ENCODE measurements around the gene AP2A2.
"Not testable (repeated sequence)": the region's sequence is repeated elsewhere in the genome, so short reads cannot be mapped to it uniquely, and the experiment has no call there.

The AP2A2 gene

DNA sequence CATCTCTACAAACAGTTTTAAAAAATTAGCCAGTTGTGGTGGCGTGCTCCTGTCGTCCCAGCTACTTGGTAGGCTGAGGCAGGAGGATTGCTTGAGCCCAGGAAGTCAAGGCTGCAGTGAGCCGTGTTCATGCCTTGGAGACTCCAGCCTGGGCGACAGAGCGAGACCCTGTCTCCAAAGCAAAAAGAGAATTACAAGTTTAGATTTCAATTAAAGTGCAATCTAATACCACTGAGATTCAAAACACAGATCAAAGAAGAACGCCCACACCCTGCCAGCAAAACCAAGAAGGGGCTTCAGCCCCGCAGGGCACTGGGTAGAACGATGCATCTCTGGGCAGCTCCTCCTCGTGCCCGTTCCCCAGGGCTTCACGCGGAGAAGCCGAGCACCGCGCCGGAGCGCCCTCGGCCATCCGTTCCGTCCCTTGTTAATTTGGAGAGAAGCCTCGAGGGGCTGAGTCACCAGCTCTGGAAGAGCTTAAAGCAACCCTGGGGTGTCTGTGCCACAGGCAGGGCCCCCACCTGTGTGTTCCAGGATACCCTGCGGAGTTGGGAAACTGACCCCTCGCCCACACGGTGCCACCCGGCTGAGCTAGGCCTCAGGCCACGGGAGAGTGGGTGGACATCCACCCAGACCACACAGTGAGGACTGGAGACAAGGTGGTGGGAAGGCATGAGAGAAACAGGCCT lies 47.0 kb downstream of the AP2A2 start:
- no peak overlapping the region for H2BK12ac ChIP-seq (ENCODE audit: low read length)
- H3K79me1 ChIP-seq (ENCODE audit: low read depth, low read length): peaks cover 7% of the 10 kb centered on the region
- H2BK5ac ChIP-seq (ENCODE audit: low read length): no peak overlapping the region
- no peak overlapping the region for H2AK5ac ChIP-seq (ENCODE audit: low read depth, low read length)
- no peak for DNase-seq (ENCODE audit: low spot score)
- H3K18ac ChIP-seq (ENCODE audit: low read length): no peak overlapping the region
- H3K4me1 ChIP-seq (ENCODE audit: control insufficient read depth in 2 of 2, insufficient read depth in 1 of 2, low read depth in 1 of 2, low read length in 2 of 2): peaks cover 0 to 3% of the 10 kb centered on the region in 2 donors
- no peak overlapping the region for H2BK15ac ChIP-seq (ENCODE audit: low read length)
- H3K36me3 ChIP-seq (replicated peaks in 1 of 2; ENCODE audit: control insufficient read depth in 2 of 2, insufficient read depth in 2 of 2, low read length in 2 of 2): peaks cover 46 to 79% of the 10 kb centered on the region in 2 donors
- no peaks in the 10 kb centered on the region for H3K9me3 ChIP-seq (replicated peaks in 1 of 2; ENCODE audit: control insufficient read depth in 2 of 2, insufficient read depth in 1 of 2, low read depth in 1 of 2, low read length in 2 of 2)
- no peak overlapping the region for H2BK120ac ChIP-seq (ENCODE audit: low read depth, low read length)
- no peak overlapping the region for H3K9ac ChIP-seq (ENCODE audit: low read depth, low read length, poor library complexity)
- H3K4me3 ChIP-seq (ENCODE audit: low read length in 2 of 2): peak overlapping the region in 1 of 2 donors; percentile 28
- no peak overlapping the region for H3K27ac ChIP-seq (replicated peaks; ENCODE audit: low read length)
- no peak overlapping the region for H3K14ac ChIP-seq (ENCODE audit: low read length)
- H3K27me3 ChIP-seq (ENCODE audit: control insufficient read depth in 3 of 3, insufficient read depth in 3 of 3, low read depth in 1 of 3, low read length in 3 of 3): no peaks in the 10 kb centered on the region
- no peak overlapping the region for H3K4me2 ChIP-seq (ENCODE audit: insufficient read depth, low read length, poor library complexity, severe bottlenecking)
- no peak overlapping the region for H3K4ac ChIP-seq (ENCODE audit: low read length)
- H4K91ac ChIP-seq (ENCODE audit: low read depth, low read length, poor library complexity): no peak overlapping the region
- H4K8ac ChIP-seq (ENCODE audit: low read depth, low read length): no peak overlapping the region
- WGBS, 2 donors (ENCODE audit: extremely low coverage in 2 of 2, insufficient read length in 2 of 2, insufficient replicate concordance in 1 of 2): no CpG with 5 or more reads among the region's 26 CpGs
- no peak overlapping the region for H2AFZ ChIP-seq (ENCODE audit: low read length)
- H3K23ac ChIP-seq (ENCODE audit: low read depth, low read length, poor library complexity): no peak overlapping the region

DNA sequence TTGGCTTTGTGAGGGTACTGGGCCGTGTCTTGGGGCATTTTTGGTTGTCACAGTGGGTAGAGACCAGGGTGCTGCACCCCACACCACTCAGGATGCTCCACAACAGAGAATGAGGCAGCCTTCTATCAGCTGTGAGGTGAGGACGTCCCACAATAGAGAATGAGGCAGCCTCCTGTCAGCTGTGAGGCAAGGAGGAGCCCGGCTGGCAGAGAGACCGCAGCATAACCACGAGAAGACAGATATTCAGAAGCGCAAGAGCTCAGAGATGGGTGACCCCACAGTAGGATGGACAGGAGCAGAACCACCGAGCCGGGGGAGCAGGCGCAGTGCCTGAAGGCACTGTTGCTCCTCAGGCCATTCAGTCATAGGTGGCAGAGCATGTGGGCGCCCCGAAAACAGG lies 47.6 kb downstream of the AP2A2 start:
- Histone ChIP-seq H3K4ac (ENCODE audit: low read length) (no peak overlapping the region), H3K23ac (ENCODE audit: low read depth, low read length, poor library complexity) (no peak overlapping the region), H3K4me1 (ENCODE audit: control insufficient read depth in 2 of 2, insufficient read depth in 1 of 2, low read depth in 1 of 2, low read length in 2 of 2) (peaks cover 0 to 3% of the 10 kb centered on the region in 2 donors), H4K8ac (ENCODE audit: low read depth, low read length) (no peak overlapping the region), H3K4me2 (ENCODE audit: insufficient read depth, low read length, poor library complexity, severe bottlenecking) (no peak overlapping the region), H3K4me3 (ENCODE audit: low read length in 2 of 2) (no peak overlapping the region), H3K18ac (ENCODE audit: low read length) (no peak overlapping the region), H3K9me3 (replicated peaks in 1 of 2; ENCODE audit: control insufficient read depth in 2 of 2, insufficient read depth in 1 of 2, low read depth in 1 of 2, low read length in 2 of 2) (no peaks in the 10 kb centered on the region), H2AK5ac (ENCODE audit: low read depth, low read length) (no peak overlapping the region), H3K9ac (ENCODE audit: low read depth, low read length, poor library complexity) (no peak overlapping the region), H3K14ac (ENCODE audit: low read length) (no peak overlapping the region), H4K91ac (ENCODE audit: low read depth, low read length, poor library complexity) (no peak overlapping the region), H2BK120ac (ENCODE audit: low read depth, low read length) (no peak overlapping the region), H2BK12ac (ENCODE audit: low read length) (no peak overlapping the region), H3K79me1 (ENCODE audit: low read depth, low read length) (peaks cover 11% of the 10 kb centered on the region), H2AFZ (ENCODE audit: low read length) (no peak overlapping the region), H3K36me3 (replicated peaks in 1 of 2; ENCODE audit: control insufficient read depth in 2 of 2, insufficient read depth in 2 of 2, low read length in 2 of 2) (peaks cover 49 to 79% of the 10 kb centered on the region in 2 donors), H3K27ac (replicated peaks; ENCODE audit: low read length) (no peak overlapping the region), H2BK5ac (ENCODE audit: low read length) (no peak overlapping the region), H3K27me3 (ENCODE audit: control insufficient read depth in 3 of 3, insufficient read depth in 3 of 3, low read depth in 1 of 3, low read length in 3 of 3) (no peaks in the 10 kb centered on the region), H2BK15ac (ENCODE audit: low read length) (no peak overlapping the region)
- no peak for DNase-seq (ENCODE audit: low spot score)
- WGBS, 2 donors (ENCODE audit: extremely low coverage in 2 of 2, insufficient read length in 2 of 2, insufficient replicate concordance in 1 of 2): no CpG with 5 or more reads among the region's 11 CpGs

DNA sequence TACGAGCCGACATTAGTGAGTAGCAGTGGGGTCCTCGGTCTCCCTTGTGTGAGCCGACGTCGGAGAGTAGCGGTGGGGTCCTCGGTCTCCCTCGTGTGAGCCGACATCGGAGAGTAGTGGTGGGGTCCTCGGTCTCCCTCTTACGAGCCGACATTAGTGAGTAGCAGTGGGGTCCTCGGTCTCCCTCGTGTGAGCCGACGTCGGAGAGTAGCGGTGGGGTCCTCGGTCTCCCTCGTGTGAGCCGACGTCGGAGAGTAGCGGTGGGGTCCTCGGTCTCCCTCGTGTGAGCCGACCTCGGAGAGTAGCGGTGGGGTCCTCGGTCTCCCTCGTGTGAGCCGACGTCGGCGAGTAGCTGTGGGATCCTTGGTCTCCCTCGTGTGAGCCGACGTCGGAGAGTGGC lies 49.7 kb downstream of the AP2A2 start:
- not testable (repeated sequence) for H4K8ac ChIP-seq (ENCODE audit: low read depth, low read length); H3K4me3 ChIP-seq (ENCODE audit: low read length in 2 of 2); H3K9ac ChIP-seq (ENCODE audit: low read depth, low read length, poor library complexity); H2BK5ac ChIP-seq (ENCODE audit: low read length); H2BK15ac ChIP-seq (ENCODE audit: low read length); H2BK12ac ChIP-seq (ENCODE audit: low read length); H2BK120ac ChIP-seq (ENCODE audit: low read depth, low read length); H3K27me3 ChIP-seq (ENCODE audit: control insufficient read depth in 3 of 3, insufficient read depth in 3 of 3, low read depth in 1 of 3, low read length in 3 of 3); H3K23ac ChIP-seq (ENCODE audit: low read depth, low read length, poor library complexity); H3K4me2 ChIP-seq (ENCODE audit: insufficient read depth, low read length, poor library complexity, severe bottlenecking); H3K4ac ChIP-seq (ENCODE audit: low read length); H3K18ac ChIP-seq (ENCODE audit: low read length); H3K27ac ChIP-seq (replicated peaks; ENCODE audit: low read length); H4K91ac ChIP-seq (ENCODE audit: low read depth, low read length, poor library complexity); H3K14ac ChIP-seq (ENCODE audit: low read length); H2AFZ ChIP-seq (ENCODE audit: low read length); H2AK5ac ChIP-seq (ENCODE audit: low read depth, low read length); H3K4me1 ChIP-seq (ENCODE audit: control insufficient read depth in 2 of 2, insufficient read depth in 1 of 2, low read depth in 1 of 2, low read length in 2 of 2); H3K9me3 ChIP-seq (replicated peaks in 1 of 2; ENCODE audit: control insufficient read depth in 2 of 2, insufficient read depth in 1 of 2, low read depth in 1 of 2, low read length in 2 of 2); DNase-seq (ENCODE audit: low spot score)
- Histone ChIP-seq H3K36me3 (replicated peaks in 1 of 2; ENCODE audit: control insufficient read depth in 2 of 2, insufficient read depth in 2 of 2, low read length in 2 of 2) (peaks cover 51 to 76% of the 10 kb centered on the region in 2 donors), H3K79me1 (ENCODE audit: low read depth, low read length) (peaks cover 11% of the 10 kb centered on the region)
- no CpG with 5 or more reads among the region's 41 CpGs for WGBS, 2 donors (ENCODE audit: extremely low coverage in 2 of 2, insufficient read length in 2 of 2, insufficient replicate concordance in 1 of 2)

DNA sequence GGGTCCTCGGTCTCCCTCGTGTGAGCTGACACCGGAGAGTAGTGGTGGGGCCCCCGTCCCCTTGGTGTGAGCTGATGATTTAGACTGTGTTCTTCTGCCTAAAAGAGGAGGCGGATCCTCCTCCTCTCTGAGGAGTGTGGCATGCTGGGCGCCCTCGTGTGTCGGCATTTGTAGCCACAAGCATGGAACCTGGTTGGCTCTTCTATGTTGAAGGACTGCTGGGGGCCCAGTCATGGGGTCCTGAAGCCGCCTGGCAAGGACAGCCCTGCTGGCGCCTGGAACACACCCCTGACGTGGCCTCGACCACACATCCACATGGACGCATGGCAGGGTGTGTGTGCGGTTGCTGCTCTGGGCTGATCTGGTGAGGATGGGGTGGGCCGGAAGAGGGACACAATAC lies 50.2 kb downstream of the AP2A2 start:
- Histone ChIP-seq H2BK5ac (ENCODE audit: low read length) (no peak overlapping the region), H3K4me3 (ENCODE audit: low read length in 2 of 2) (no peak overlapping the region), H3K18ac (ENCODE audit: low read length) (no peak overlapping the region), H3K79me1 (ENCODE audit: low read depth, low read length) (peaks cover 11% of the 10 kb centered on the region), H2BK12ac (ENCODE audit: low read length) (no peak overlapping the region), H4K91ac (ENCODE audit: low read depth, low read length, poor library complexity) (no peak overlapping the region), H3K27me3 (ENCODE audit: control insufficient read depth in 3 of 3, insufficient read depth in 3 of 3, low read depth in 1 of 3, low read length in 3 of 3) (no peaks in the 10 kb centered on the region), H3K9me3 (replicated peaks in 1 of 2; ENCODE audit: control insufficient read depth in 2 of 2, insufficient read depth in 1 of 2, low read depth in 1 of 2, low read length in 2 of 2) (no peaks in the 10 kb centered on the region), H3K4ac (ENCODE audit: low read length) (no peak overlapping the region), H2BK15ac (ENCODE audit: low read length) (no peak overlapping the region), H3K9ac (ENCODE audit: low read depth, low read length, poor library complexity) (no peak overlapping the region), H3K4me1 (ENCODE audit: control insufficient read depth in 2 of 2, insufficient read depth in 1 of 2, low read depth in 1 of 2, low read length in 2 of 2) (peaks cover 0 to 3% of the 10 kb centered on the region in 2 donors), H2BK120ac (ENCODE audit: low read depth, low read length) (no peak overlapping the region), H4K8ac (ENCODE audit: low read depth, low read length) (no peak overlapping the region), H3K4me2 (ENCODE audit: insufficient read depth, low read length, poor library complexity, severe bottlenecking) (no peak overlapping the region), H3K27ac (replicated peaks; ENCODE audit: low read length) (no peak overlapping the region), H2AFZ (ENCODE audit: low read length) (no peak overlapping the region), H3K23ac (ENCODE audit: low read depth, low read length, poor library complexity) (no peak overlapping the region), H2AK5ac (ENCODE audit: low read depth, low read length) (no peak overlapping the region), H3K14ac (ENCODE audit: low read length) (no peak overlapping the region), H3K36me3 (replicated peaks in 1 of 2; ENCODE audit: control insufficient read depth in 2 of 2, insufficient read depth in 2 of 2, low read length in 2 of 2) (peaks cover 52 to 75% of the 10 kb centered on the region in 2 donors)
- peak; percentile 29 for DNase-seq (ENCODE audit: low spot score)
- whole genome bisulfite sequencing, 2 donors (ENCODE audit: extremely low coverage in 2 of 2, insufficient read length in 2 of 2, insufficient replicate concordance in 1 of 2): no CpG with 5 or more reads among the region's 15 CpGs
